Left ventricle myocardium inferior (tissue), 1 donor: ENCODE measurements around the gene PBX1. TPM values are rescaled to one million over a fixed set of nuclear protein-coding genes. Genes with fewer than 3 reads are reported as not detected.

Experiments
- DNase-seq: peaks from one replicate; pipeline ENCODE4 v3.0.0-alpha.2; 2020
- H3K27ac ChIP-seq: fragments of 200-600 bp; replicated peaks from 2 replicates; pipeline ENCODE4 v1.8.0; 2021
- H3K27me3 ChIP-seq: fragments of 200-600 bp; 2 replicates; pipeline ENCODE4 v1.8.0; 2021; ENCODE audit warnings: low read depth
- H3K36me3 ChIP-seq: fragments of 200-600 bp; 2 replicates; pipeline ENCODE4 v1.8.0; 2021
- H3K4me1 ChIP-seq: fragments of 200-600 bp; 2 replicates; pipeline ENCODE4 v1.8.0; 2021
- H3K4me3 ChIP-seq: fragments of 200-600 bp; 2 replicates; pipeline ENCODE4 v1.8.0; 2021; ENCODE audit warnings: mild to moderate bottlenecking, moderate library complexity
- H3K9me3 ChIP-seq: fragments of 200-600 bp; replicated peaks from 2 replicates; pipeline ENCODE4 v1.8.0; 2021
- CTCF ChIP-seq: fragments of 200-600 bp; IDR thresholded peaks from 2 replicates; pipeline ENCODE4 v1.8.0; 2021; ENCODE audit warnings: antibody characterized with exemption, mild to moderate bottlenecking, borderline replicate concordance
- intact Hi-C: fragments of 100-400 bp; cut with micrococcal nuclease; formaldehyde crosslinking; loops from one replicate; pipeline ENCODE4 v1.11.0; 2022
- total RNA-seq: library from RNA; stranded (reverse); fragmentation: NEBNext Ultra II Directional; extraction: Animal tissue kit (Norgen Biotek cat#: 25700); gene quantifications from one replicate; pipeline ENCODE4 v1.2.1, GENCODE V29; 2021
- donor health status: DM: no; HTN: yes; CAD: no; lungs with severe emphysema.

Gene PBX1
- total RNA-seq, 1 donor from 2014 or later, result 73.2 TPM

GRCh38 chr1:164591858-164592257, 32.9 kb downstream of the PBX1 start:
- peaks cover 8% of the 10 kb centered on the region for H3K36me3 ChIP-seq
- H3K4me1 ChIP-seq, result peaks cover 62% of the 10 kb centered on the region
- no peak for DNase-seq
- H3K4me3 ChIP-seq, result no peak overlapping the region
- intact Hi-C loops, result no loop called here
- H3K27me3 ChIP-seq, result no peaks in the 10 kb centered on the region
- H3K27ac ChIP-seq, result peak overlapping the region; percentile 12
- no peak for TF ChIP-seq CTCF
- H3K9me3 ChIP-seq, result no peaks in the 10 kb centered on the region

DNA sequence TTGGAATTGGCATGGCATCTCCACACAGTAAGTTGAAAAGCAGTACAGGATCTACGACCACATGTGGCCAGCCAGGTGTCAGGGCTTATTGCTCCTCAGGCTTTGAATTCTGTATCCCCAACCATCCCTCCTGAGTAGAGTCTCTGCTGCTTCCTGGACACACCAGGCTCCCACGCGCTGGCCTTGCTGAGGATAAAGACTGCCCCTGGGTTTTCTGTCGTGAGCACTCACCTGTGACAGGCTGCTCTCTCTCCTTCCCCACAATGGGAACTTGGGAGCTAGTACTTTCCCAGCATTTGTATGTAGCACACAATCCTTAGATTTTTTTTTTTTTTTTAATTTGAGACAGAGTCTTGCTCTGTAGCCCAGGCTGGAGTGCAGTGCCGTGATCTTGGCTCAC, 33.6 kb downstream of the PBX1 start:
- Histone ChIP-seq H3K4me1 (peaks cover 56% of the 10 kb centered on the region), H3K27ac (no peak overlapping the region), H3K27me3 (no peaks in the 10 kb centered on the region), H3K4me3 (no peak overlapping the region), H3K36me3 (peaks cover 13% of the 10 kb centered on the region), H3K9me3 (no peaks in the 10 kb centered on the region)
- intact Hi-C loops, result no loop called here
- no peak for TF ChIP-seq CTCF
- DNase-seq, result no peak

- Histone ChIP-seq H3K36me3 (peaks cover 12% of the 10 kb centered on the region), H3K4me1 (peaks cover 51% of the 10 kb centered on the region), H3K4me3 (no peak overlapping the region), H3K27ac (no peak overlapping the region), H3K9me3 (no peaks in the 10 kb centered on the region), H3K27me3 (no peaks in the 10 kb centered on the region)
- no peak for DNase-seq
- intact Hi-C loops, result no loop called here
- TF ChIP-seq CTCF, result no peak
These were observed 36.2 kb downstream of the PBX1 start for GRCh38 chr1:164595212-164595611.

- no peak overlapping the region for H3K27ac ChIP-seq
- H3K36me3 ChIP-seq, result peaks cover 12% of the 10 kb centered on the region
- intact Hi-C loops, result no loop called here
- H3K4me1 ChIP-seq, result peaks cover 42% of the 10 kb centered on the region
- TF ChIP-seq CTCF, result no peak
- H3K27me3 ChIP-seq, result no peaks in the 10 kb centered on the region
- DNase-seq, result no peak
- no peak overlapping the region for H3K4me3 ChIP-seq
- H3K9me3 ChIP-seq, result no peaks in the 10 kb centered on the region
These were observed 37.2 kb downstream of the PBX1 start for GRCh38 chr1:164596172-164596571.

DNA sequence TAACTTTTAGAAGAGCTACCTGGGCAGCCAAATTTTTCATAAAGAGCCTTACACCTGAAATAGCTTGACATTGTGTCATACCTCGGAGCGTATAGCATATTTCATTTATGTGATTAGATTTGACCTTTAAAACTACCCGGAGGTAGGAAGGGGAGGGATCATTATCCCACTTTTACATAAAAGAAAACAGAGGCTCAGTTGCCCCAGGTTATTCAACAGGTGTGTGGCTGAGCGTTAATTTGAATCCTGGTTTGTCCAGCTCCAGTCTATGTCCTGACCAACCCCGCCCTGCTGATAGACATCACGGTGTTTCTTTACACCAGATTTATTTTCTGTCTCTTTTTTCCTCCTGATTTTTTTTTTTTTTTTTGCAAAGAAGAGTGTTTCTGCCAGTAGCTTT, 39.7 kb downstream of the PBX1 start:
- H3K27ac ChIP-seq, result no peak overlapping the region
- DNase-seq, result no peak
- H3K36me3 ChIP-seq, result peaks cover 12% of the 10 kb centered on the region
- no peak overlapping the region for H3K4me3 ChIP-seq
- H3K9me3 ChIP-seq, result no peaks in the 10 kb centered on the region
- TF ChIP-seq CTCF, result no peak
- peaks cover 52% of the 10 kb centered on the region for H3K4me1 ChIP-seq
- intact Hi-C loops, result no loop called here
- H3K27me3 ChIP-seq, result no peaks in the 10 kb centered on the region

- Histone ChIP-seq H3K4me3 (no peak overlapping the region), H3K27me3 (no peaks in the 10 kb centered on the region), H3K4me1 (peaks cover 55% of the 10 kb centered on the region), H3K9me3 (no peaks in the 10 kb centered on the region), H3K27ac (peak overlapping the region; percentile 3), H3K36me3 (peaks cover 12% of the 10 kb centered on the region)
- intact Hi-C loops, result no loop called here
- no peak for DNase-seq
- no peak for TF ChIP-seq CTCF
These were observed 40.3 kb downstream of the PBX1 start for GRCh38 chr1:164599272-164599671.
